H1 (cell line): ENCODE results near the gene GAS2L1.

Experiments
- BCL11A ChIP-seq, 2 experiments: IDR thresholded peaks; one replicate each; pipeline ENCODE4 v1.6.1; 2011; ENCODE audit warnings: low read depth in 2 of 2, low read length in 2 of 2, mild to moderate bottlenecking in 2 of 2
- CREB1 ChIP-seq: IDR thresholded peaks from 2 replicates; pipeline ENCODE4 v1.6.1; 2012; ENCODE audit warnings: inconsistent platforms
- RXRA ChIP-seq: IDR thresholded peaks from 2 replicates; pipeline ENCODE4 v1.6.1; 2011; ENCODE audit warnings: low read depth, mild to moderate bottlenecking, low read length, moderate library complexity; ENCODE audit not compliant: insufficient read depth
- SUZ12 ChIP-seq: fragments of 200-600 bp; sonication (generic); IDR thresholded peaks from 2 replicates; pipeline ENCODE4 v1.6.1; 2012; ENCODE audit warnings: mild to moderate bottlenecking, inconsistent platforms, low read length, moderate library complexity, mixed read lengths

DNA sequence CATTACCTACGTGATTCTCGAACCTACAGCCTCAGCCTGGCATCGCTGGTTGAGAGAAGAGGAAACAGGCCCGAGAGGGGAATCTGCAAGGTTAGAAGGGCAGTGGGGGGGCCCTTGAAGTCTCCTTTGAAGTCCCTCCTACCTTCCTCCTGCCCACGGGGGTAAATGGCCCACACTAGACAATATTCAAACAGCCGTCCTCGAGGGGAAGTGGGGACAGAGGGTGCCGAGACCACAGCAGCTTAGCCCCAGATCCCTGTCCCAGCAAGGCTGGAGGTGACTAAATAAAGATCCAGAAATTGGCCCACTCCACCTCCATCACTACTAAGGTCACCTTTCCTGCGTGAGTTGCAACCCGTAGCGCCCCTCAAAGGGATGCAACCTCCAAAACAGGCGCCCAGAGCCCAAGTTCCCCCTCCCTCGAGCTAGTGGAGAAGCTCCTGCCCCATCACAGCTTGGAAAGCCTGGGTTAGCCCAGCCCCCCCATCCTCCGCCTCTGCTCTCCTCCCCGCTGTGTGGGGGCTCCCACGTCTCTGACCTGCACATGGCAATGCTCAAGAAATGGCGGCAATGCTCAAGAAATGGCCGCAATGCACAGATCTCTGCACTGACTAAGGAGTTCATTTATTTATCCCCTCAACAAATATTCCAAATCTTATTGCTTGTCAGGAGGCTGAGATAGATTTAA is 9.8 kb downstream of the GAS2L1 start:
- TF ChIP-seq BCL11A (IDR thresholded peaks at IDR 0.05; ENCODE audit: low read depth in 2 of 2, low read length in 2 of 2) (no peak), RXRA (no peak), SUZ12 (no peak), CREB1 (no peak)
